Gastrocnemius medialis (tissue), 4 donors: ENCODE data around the gene CELSR1. TPM values are rescaled to one million over a fixed set of nuclear protein-coding genes. Genes with fewer than 3 reads are reported as not detected.

Experiments
- ATAC-seq, 2 donors: fragments of 150-250 bp; one replicate each; pipeline ENCODE4 v1.9.1; 2016
- DNase-seq, 2 donors: peaks; one replicate each; pipeline ENCODE4 v3.0.0-alpha.2; 2019
- H3K27ac ChIP-seq, 4 donors: fragments of 200-600 bp; sonication (generic); 1 replicate in 1 of 4; 2 replicates in 3 of 4; pipeline ENCODE4 v1.5.1; 2016 to 2018; ENCODE audit warnings: mild to moderate bottlenecking in 2 of 4, moderate library complexity in 1 of 4
- H3K27me3 ChIP-seq, 3 donors: fragments of 200-600 bp; sonication (generic) in 2 of 3; 1 replicate in 1 of 3; 2 replicates in 2 of 3; pipeline versions ENCODE4 v1.5.1 to v1.6.0; 2016 to 2019; ENCODE audit warnings: mild to moderate bottlenecking in 1 of 3, moderate library complexity in 1 of 3
- H3K36me3 ChIP-seq, 2 donors: fragments of 200-600 bp; sonication (generic) in 1 of 2; one replicate each; pipeline ENCODE4 v1.5.1; 2017 to 2018
- H3K4me1 ChIP-seq, 2 donors: fragments of 200-600 bp; sonication (generic) in 1 of 2; one replicate each; pipeline ENCODE4 v1.5.1; 2016 to 2017; ENCODE audit warnings: mild to moderate bottlenecking in 2 of 2
- H3K4me3 ChIP-seq, 4 donors: fragments of 200-600 bp; sonication (generic) in 3 of 4; 1 replicate in 1 of 4; 2 replicates in 3 of 4; pipeline ENCODE4 v1.5.1; 2016 to 2019; ENCODE audit warnings: mild to moderate bottlenecking in 2 of 4
- H3K9me3 ChIP-seq, 3 donors: fragments of 200-600 bp; sonication (generic) in 2 of 3; 1 replicate in 1 of 3; 2 replicates in 2 of 3; pipeline ENCODE4 v1.5.1; 2016 to 2019
- CTCF ChIP-seq, 5 experiments: fragments of 450-650 bp in 3 of 5; fragments of 200-600 bp in 2 of 5; sonication (generic) in 2 of 5; IDR thresholded peaks in 4 of 5; conservative IDR thresholded peaks in 1 of 5; 1 replicate in 4 of 5; 2 replicates in 1 of 5; pipeline ENCODE4 v1.5.1; 2016 to 2019; ENCODE audit warnings: antibody characterized with exemption in 5 of 5, mild to moderate bottlenecking in 3 of 5, moderate library complexity in 3 of 5
- POLR2A ChIP-seq, 2 donors: fragments of 450-650 bp; IDR thresholded peaks; one replicate each; pipeline ENCODE4 v1.6.1; 2017; ENCODE audit warnings: antibody characterized with exemption in 2 of 2, mild to moderate bottlenecking in 2 of 2, moderate library complexity in 2 of 2
- in situ Hi-C, 4 donors: fragments of 200-750 bp; cut with MboI; loops; one replicate each; pipeline versions ENCODE4 v1.15.0 to v1.8.0; 2017; ENCODE audit warnings: low sequenced_read_pairs in 4 of 4
- intact Hi-C: fragments of 100-400 bp; cut with DNase I; formaldehyde crosslinking; loops from one replicate; pipeline ENCODE4 v1.15.1; 2023; ENCODE audit warnings: low total_unique reads
- total RNA-seq, 4 donors: library from RNA; depleted of rRNA; stranded (reverse); fragments of >200 nt; gene quantifications; one replicate each; pipeline versions ENCODE4 v1.1.0 to v1.2.3, GENCODE V29; 2016

CELSR1 gene
- total RNA-seq, 4 donors from 2014 or later, result 0.10 to 1.5 (median 0.87) TPM

GRCh38 chr22:46364341-46365165 is 172.9 kb downstream of the CELSR1 start:
- Histone ChIP-seq H3K36me3 (no peaks in the 10 kb centered on the region), H3K9me3 (no peaks in the 10 kb centered on the region), H3K4me1 (no peaks in the 10 kb centered on the region), H3K4me3 (no peak overlapping the region), H3K27me3 (peaks cover 8 to 19% (median 19%) of the 10 kb centered on the region in 3 donors), H3K27ac (no peak overlapping the region)
- no peak for TF ChIP-seq CTCF (IDR thresholded peaks at IDR 0.05 in 4 of 5, conservative IDR thresholded peaks at IDR 0.05 in 1 of 5)
- TF ChIP-seq POLR2A (IDR thresholded peaks at IDR 0.05), result no peak
- in situ Hi-C loops, result loop anchor here in 2 of 4 donors (10.0 to 25.0 kb wide), 2 partner anchors 173 to 180 kb away; partner anchors contain the start of gene CELSR1 (in 1 of the 2)
- ATAC-seq (no peak), DNase-seq (no peak)
- intact Hi-C loops, result no loop called here

GRCh38 chr22:46363611-46364321 is 173.7 kb downstream of the CELSR1 start:
- Histone ChIP-seq H3K4me1 (no peaks in the 10 kb centered on the region), H3K9me3 (no peaks in the 10 kb centered on the region), H3K27ac (no peak overlapping the region), H3K36me3 (no peaks in the 10 kb centered on the region), H3K4me3 (no peak overlapping the region), H3K27me3 (peaks cover 8 to 19% (median 19%) of the 10 kb centered on the region in 3 donors)
- ATAC-seq (no peak), DNase-seq (no peak)
- in situ Hi-C loops (loop anchor here in 2 of 4 donors (10.0 to 25.0 kb wide), 2 partner anchors 174 to 181 kb away; partner anchors contain the start of gene CELSR1 (in 1 of the 2)), intact Hi-C loops (no loop called here)
- TF ChIP-seq CTCF (IDR thresholded peaks at IDR 0.05 in 4 of 5, conservative IDR thresholded peaks at IDR 0.05 in 1 of 5) (no peak), POLR2A (IDR thresholded peaks at IDR 0.05) (no peak)

GRCh38 chr22:46362934-46363515 is 174.4 kb downstream of the CELSR1 start:
- intact Hi-C loops (no loop called here), in situ Hi-C loops (loop anchor here in 2 of 4 donors (10.0 to 25.0 kb wide), 2 partner anchors 174 to 182 kb away; partner anchors contain the start of gene CELSR1 (in 1 of the 2))
- no peaks in the 10 kb centered on the region for H3K4me1 ChIP-seq
- DNase-seq (no peak), ATAC-seq (no peak)
- no peak overlapping the region for H3K27ac ChIP-seq
- no peaks in the 10 kb centered on the region for H3K9me3 ChIP-seq
- no peaks in the 10 kb centered on the region for H3K36me3 ChIP-seq
- peaks cover 8 to 19% (median 19%) of the 10 kb centered on the region in 3 donors for H3K27me3 ChIP-seq
- H3K4me3 ChIP-seq, result no peak overlapping the region
- TF ChIP-seq POLR2A (IDR thresholded peaks at IDR 0.05) (no peak), CTCF (IDR thresholded peaks at IDR 0.05 in 4 of 5, conservative IDR thresholded peaks at IDR 0.05 in 1 of 5) (no peak)

- H3K4me3 ChIP-seq, result no peak overlapping the region
- no peak for DNase-seq
- no peaks in the 10 kb centered on the region for H3K4me1 ChIP-seq
- H3K27ac ChIP-seq, result no peak overlapping the region
- TF ChIP-seq CTCF (IDR thresholded peaks at IDR 0.05 in 4 of 5, conservative IDR thresholded peaks at IDR 0.05 in 1 of 5) (no peak), POLR2A (IDR thresholded peaks at IDR 0.05) (no peak)
- peaks cover 8 to 19% (median 19%) of the 10 kb centered on the region in 3 donors for H3K27me3 ChIP-seq
- H3K9me3 ChIP-seq, result no peaks in the 10 kb centered on the region
- in situ Hi-C loops (loop anchor here in 2 of 4 donors (10.0 to 25.0 kb wide), 2 partner anchors 175 to 182 kb away; partner anchors contain the start of gene CELSR1 (in 1 of the 2)), intact Hi-C loops (no loop called here)
- peaks cover 0 to under 1% of the 10 kb centered on the region in 2 donors for H3K36me3 ChIP-seq
- no peak for ATAC-seq
Observed at GRCh38 chr22:46362203-46362933, 175.1 kb downstream of the CELSR1 start.
